Measurements from ENCODE around the gene RAI1.

DNA sequence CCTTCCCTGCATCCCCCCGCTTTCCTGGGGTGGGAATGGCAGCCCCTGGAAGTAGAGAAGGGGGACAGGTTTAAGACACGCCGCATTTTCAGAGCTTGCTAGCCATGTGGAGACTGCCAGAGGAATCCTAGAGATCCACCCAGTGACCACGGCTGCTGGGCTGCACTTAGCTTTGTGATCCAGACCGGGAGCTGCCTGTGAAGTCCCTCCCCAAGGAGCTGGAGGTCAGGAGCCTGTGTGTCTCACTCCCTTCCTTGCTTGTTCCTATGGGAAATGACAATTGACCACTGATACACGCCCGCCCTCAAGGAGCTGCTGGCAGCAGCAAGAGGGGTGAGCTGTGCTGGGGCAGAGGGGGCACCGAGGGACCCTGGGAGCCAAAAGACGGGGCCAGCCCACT lies 81.9 kb downstream of the RAI1 start:
- TF ChIP-seq, protein P1, sequence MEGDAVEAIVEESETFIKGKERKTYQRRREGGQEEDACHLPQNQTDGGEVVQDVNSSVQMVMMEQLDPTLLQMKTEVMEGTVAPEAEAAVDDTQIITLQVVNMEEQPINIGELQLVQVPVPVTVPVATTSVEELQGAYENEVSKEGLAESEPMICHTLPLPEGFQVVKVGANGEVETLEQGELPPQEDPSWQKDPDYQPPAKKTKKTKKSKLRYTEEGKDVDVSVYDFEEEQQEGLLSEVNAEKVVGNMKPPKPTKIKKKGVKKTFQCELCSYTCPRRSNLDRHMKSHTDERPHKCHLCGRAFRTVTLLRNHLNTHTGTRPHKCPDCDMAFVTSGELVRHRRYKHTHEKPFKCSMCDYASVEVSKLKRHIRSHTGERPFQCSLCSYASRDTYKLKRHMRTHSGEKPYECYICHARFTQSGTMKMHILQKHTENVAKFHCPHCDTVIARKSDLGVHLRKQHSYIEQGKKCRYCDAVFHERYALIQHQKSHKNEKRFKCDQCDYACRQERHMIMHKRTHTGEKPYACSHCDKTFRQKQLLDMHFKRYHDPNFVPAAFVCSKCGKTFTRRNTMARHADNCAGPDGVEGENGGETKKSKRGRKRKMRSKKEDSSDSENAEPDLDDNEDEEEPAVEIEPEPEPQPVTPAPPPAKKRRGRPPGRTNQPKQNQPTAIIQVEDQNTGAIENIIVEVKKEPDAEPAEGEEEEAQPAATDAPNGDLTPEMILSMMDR (IDR thresholded peaks at IDR 0.05; ENCODE audit: insufficient read depth, low read depth, low read length): no peak
- TF ChIP-seq EZH2 (IDR thresholded peaks at IDR 0.05; ENCODE audit: insufficient read depth, low read length): no peak
